SK-N-SH (cell line): Measurements from ENCODE around the gene VWC2L. TPM values are rescaled to one million over a fixed set of nuclear protein-coding genes. Genes with fewer than 3 reads are reported as not detected.

Experiments
- CTCF ChIA-PET: fragments of 300-600, 350-600 bp; formaldehyde crosslinking; extraction: SDS; loops from one replicate; lab custom pipeline; 2021; lab: Yijun Ruan, JAX
- POLR2A ChIA-PET: fragments of 350-600 bp; sonication (Branson Sonifier 250); formaldehyde crosslinking; extraction: SDS; loops from one replicate; lab custom pipeline; 2020; ENCODE audit warnings: antibody characterized with exemption, inconsistent platforms; lab: Yijun Ruan, JAX
- DNase-seq: peaks from one replicate; pipeline ENCODE4 v3.0.0; 2012
- H2AFZ ChIP-seq: fragments of 200-600 bp; sonication (generic); 2 replicates; pipeline ENCODE4 v1.8.1; 2016; ENCODE audit warnings: antibody characterized with exemption, mild to moderate bottlenecking, low read depth
- H3F3A ChIP-seq: fragments of 200-600 bp; sonication (generic); replicated peaks from 2 replicates; pipeline ENCODE3; 2016; ENCODE audit warnings: antibody characterized with exemption, mild to moderate bottlenecking; ENCODE audit not compliant: insufficient read depth
- H3K27ac ChIP-seq, 2 experiments: fragments of 200-500 bp in 1 of 2; fragments of 200-600 bp in 1 of 2; sonication (Bioruptor generic) in 1 of 2; sonication (generic), shearing (Covaris generic) in 1 of 2; 2 replicates each; pipeline versions ENCODE4 v1.5.1 to v1.6.1; 2014 to 2016; ENCODE audit warnings: low read depth in 2 of 2, inconsistent platforms in 1 of 2, low read length in 1 of 2, mild to moderate bottlenecking in 1 of 2, mixed read lengths in 1 of 2
- H3K27me3 ChIP-seq: fragments of 200-600 bp; sonication (generic), shearing (Covaris generic); 2 replicates; pipeline ENCODE4 v1.6.1; 2016; ENCODE audit warnings: mixed run types; ENCODE audit not compliant: insufficient read depth
- H3K36me3 ChIP-seq, 2 experiments: fragments of 200-500 bp in 1 of 2; fragments of 200-600 bp in 1 of 2; sonication (Bioruptor generic) in 1 of 2; sonication (generic) in 1 of 2; replicated peaks in 1 of 2; 2 replicates each; pipeline versions ENCODE3 to v1.5.1; 2014 to 2016; ENCODE audit warnings: low read length in 1 of 2, mild to moderate bottlenecking in 1 of 2; ENCODE audit not compliant: insufficient read depth in 2 of 2, control insufficient read depth in 1 of 2
- H3K4me1 ChIP-seq, 2 experiments: fragments of 200-500 bp in 1 of 2; fragments of 200-600 bp in 1 of 2; sonication (Bioruptor generic) in 1 of 2; sonication (generic), shearing (Covaris generic) in 1 of 2; 2 replicates each; pipeline versions ENCODE4 v1.5.1 to v1.6.1; 2014 to 2016; ENCODE audit warnings: low read depth in 1 of 2, low read length in 1 of 2, mixed run types in 1 of 2; ENCODE audit not compliant: insufficient read depth in 2 of 2, control insufficient read depth in 1 of 2
- H3K4me2 ChIP-seq: fragments of 200-600 bp; sonication (generic), shearing (Covaris generic); 2 replicates; pipeline ENCODE4 v1.6.1; 2017; ENCODE audit warnings: mixed run types
- H3K4me3 ChIP-seq, 2 experiments: fragments of 200-500 bp in 1 of 2; fragments of 200-600 bp in 1 of 2; sonication (Bioruptor generic) in 1 of 2; sonication (generic), shearing (Covaris generic) in 1 of 2; 2 replicates each; pipeline versions ENCODE4 v1.5.1 to v1.8.1; 2014 to 2016; ENCODE audit warnings: low read depth in 2 of 2, inconsistent platforms in 1 of 2, low read length in 1 of 2, mild to moderate bottlenecking in 1 of 2, mixed read lengths in 1 of 2, moderate library complexity in 1 of 2
- H3K79me2 ChIP-seq: fragments of 200-600 bp; sonication (generic); 2 replicates; pipeline ENCODE4 v1.8.1; 2017; ENCODE audit warnings: mild to moderate bottlenecking; ENCODE audit not compliant: insufficient read depth
- H3K9ac ChIP-seq: fragments of 200-600 bp; sonication (generic); 2 replicates; pipeline ENCODE4 v1.6.1; 2017; ENCODE audit warnings: mixed run types
- H3K9me2 ChIP-seq: fragments of 200-600 bp; sonication (generic); 2 replicates; pipeline ENCODE4 v1.6.1; 2017; ENCODE audit warnings: mixed run types
- H3K9me3 ChIP-seq: fragments of 200-600 bp; sonication (generic); 2 replicates; pipeline ENCODE4 v1.6.1; 2017; ENCODE audit warnings: mixed run types, mild to moderate bottlenecking, moderate library complexity
- H4K20me1 ChIP-seq: fragments of 200-600 bp; sonication (generic); 2 replicates; pipeline ENCODE4 v1.6.1; 2017; ENCODE audit warnings: mild to moderate bottlenecking, mixed run types; ENCODE audit not compliant: insufficient read depth
- CHD2 ChIP-seq: fragments of 150-350 bp; IDR thresholded peaks from 2 replicates; pipeline ENCODE4 v1.6.1; 2018; ENCODE audit warnings: low read length; ENCODE audit not compliant: partially characterized antibody
- ELF1 ChIP-seq: IDR thresholded peaks from 2 replicates; pipeline ENCODE4 v1.4.0; 2012
- EZH2phosphoT487 ChIP-seq: fragments of 200-600 bp; sonication (generic); IDR thresholded peaks from 2 replicates; pipeline ENCODE4 v1.6.1; 2017; ENCODE audit warnings: low read depth, mixed run types, mild to moderate bottlenecking, antibody characterized with exemption, moderate library complexity, borderline replicate concordance
- GATA2 ChIP-seq: sonication (generic); formaldehyde crosslinking; IDR thresholded peaks from 2 replicates; pipeline ENCODE4 v1.5.0; 2020; ENCODE audit warnings: mild to moderate bottlenecking, missing genetic modification reagents
- IRF3 ChIP-seq: fragments of 150-350 bp; IDR thresholded peaks from 2 replicates; pipeline ENCODE4 v1.6.1; 2016; ENCODE audit warnings: mild to moderate bottlenecking, low read depth, low read length
- PBX3 ChIP-seq: IDR thresholded peaks from 2 replicates; pipeline ENCODE4; 2012
- POLR2AphosphoS5 ChIP-seq: IDR thresholded peaks from 2 replicates; pipeline ENCODE4 v1.6.1; 2012; ENCODE audit warnings: low read depth, low read length
- RAD21 ChIP-seq: IDR thresholded peaks from 2 replicates; pipeline ENCODE4 v1.6.1; 2012; ENCODE audit warnings: mild to moderate bottlenecking, low read length
- RFX5 ChIP-seq: IDR thresholded peaks from 2 replicates; pipeline ENCODE4 v1.6.1; 2012; ENCODE audit warnings: mild to moderate bottlenecking, improper control_type of control experiment, low read length
- RXRA ChIP-seq: IDR thresholded peaks from 2 replicates; pipeline ENCODE4 v1.4.0; 2012; ENCODE audit warnings: low read depth, mild to moderate bottlenecking, borderline replicate concordance
- SIN3A ChIP-seq: IDR thresholded peaks from 2 replicates; pipeline ENCODE4 v1.6.1; 2012; ENCODE audit warnings: low read depth, mild to moderate bottlenecking, low read length, moderate library complexity, borderline replicate concordance
- SMC3 ChIP-seq: IDR thresholded peaks from 2 replicates; pipeline ENCODE4 v1.6.1; 2012; ENCODE audit warnings: low read depth, low read length, improper control_type of control experiment
- TCF12 ChIP-seq: IDR thresholded peaks from 2 replicates; pipeline ENCODE4 v1.4.0; 2012
- TEAD4 ChIP-seq: IDR thresholded peaks from 2 replicates; pipeline ENCODE4 v1.4.0; 2012; ENCODE audit warnings: mild to moderate bottlenecking, borderline replicate concordance; ENCODE audit not compliant: insufficient read depth
- YY1 ChIP-seq: IDR thresholded peaks from 2 replicates; pipeline ENCODE4 v1.4.0; 2012; ENCODE audit warnings: low read depth, mild to moderate bottlenecking
- ZBTB33 ChIP-seq: IDR thresholded peaks from 2 replicates; pipeline ENCODE4 v1.4.0; 2012; ENCODE audit warnings: low read depth, borderline replicate concordance
- WGBS: methylation state at CpG from one replicate; pipeline ENCODE4 v1.1.6; 2017; ENCODE audit warnings: low lambda C conversion rate; 5-methylcytosine and 5-hydroxymethylcytosine counted together
- polyA plus RNA-seq, 3 experiments: library from polyadenylated mRNA; depleted of rRNA; stranded (reverse); fragments of >200 nt; gene quantifications; 2 replicates each; pipeline ENCODE4 v1.2.3, GENCODE V29; 2012

Gene VWC2L
- polyA plus RNA-seq, 1 of the 3 experiments (the other 2 are of a cell fraction), result not detected

GRCh38 chr2:214547931-214548330, 137.1 kb downstream of the VWC2L start:
- no peaks in the 10 kb centered on the region for H3K27me3 ChIP-seq
- no peak for DNase-seq
- peaks cover 3% of the 10 kb centered on the region for H3F3A ChIP-seq
- no peaks in the 10 kb centered on the region for H3K4me1 ChIP-seq
- TF ChIP-seq ZBTB33, result no peak
- no peak for TF ChIP-seq SMC3
- no peak for TF ChIP-seq PBX3
- TF ChIP-seq RAD21, result no peak
- 71% methylated on average over 3 of the region's 3 CpGs for WGBS
- ChIA-PET POLR2A (no interaction called here), CTCF (no interaction called here)
- no peak overlapping the region for H3K4me3 ChIP-seq
- no peak overlapping the region for H3K27ac ChIP-seq
- H2AFZ ChIP-seq, result no peak overlapping the region
- no peaks in the 10 kb centered on the region for H4K20me1 ChIP-seq
- H3K9me3 ChIP-seq, result no peaks in the 10 kb centered on the region
- no peak overlapping the region for H3K9ac ChIP-seq
- no peak overlapping the region for H3K4me2 ChIP-seq
- no peaks in the 10 kb centered on the region for H3K36me3 ChIP-seq
- no peaks in the 10 kb centered on the region for H3K79me2 ChIP-seq
- H3K9me2 ChIP-seq, result no peaks in the 10 kb centered on the region

- no peaks in the 10 kb centered on the region for H3F3A ChIP-seq
- no peaks in the 10 kb centered on the region for H3K9me2 ChIP-seq
- WGBS, result 70% methylated on average over 2 of the region's 2 CpGs
- H3K4me1 ChIP-seq, result no peaks in the 10 kb centered on the region
- TF ChIP-seq YY1 (no peak), RFX5 (no peak), POLR2AphosphoS5 (no peak), ELF1 (no peak), TEAD4 (no peak), GATA2 (CRISPR knock-in tag) (no peak)
- H4K20me1 ChIP-seq, result no peaks in the 10 kb centered on the region
- ChIA-PET POLR2A (no interaction called here), CTCF (no interaction called here)
- no peaks in the 10 kb centered on the region for H3K79me2 ChIP-seq
- H2AFZ ChIP-seq, result no peak overlapping the region
- no peak overlapping the region for H3K9ac ChIP-seq
- DNase-seq, result no peak
- H3K9me3 ChIP-seq, result no peaks in the 10 kb centered on the region
- no peaks in the 10 kb centered on the region for H3K27me3 ChIP-seq
- no peak overlapping the region for H3K4me3 ChIP-seq
- H3K4me2 ChIP-seq, result no peak overlapping the region
- no peak overlapping the region for H3K27ac ChIP-seq
- H3K36me3 ChIP-seq, result no peaks in the 10 kb centered on the region
These were observed 139.1 kb downstream of the VWC2L start for GRCh38 chr2:214549946-214550345.

GRCh38 chr2:214550786-214551185, 139.9 kb downstream of the VWC2L start:
- no peaks in the 10 kb centered on the region for H3K27me3 ChIP-seq
- no peak overlapping the region for H3K4me3 ChIP-seq
- H4K20me1 ChIP-seq, result no peaks in the 10 kb centered on the region
- CTCF ChIA-PET, result no interaction called here
- H3K27ac ChIP-seq, result no peak overlapping the region
- H3K9ac ChIP-seq, result no peak overlapping the region
- 77% methylated on average over 3 of the region's 3 CpGs for WGBS
- no peak overlapping the region for H2AFZ ChIP-seq
- POLR2A ChIA-PET, result no interaction called here
- DNase-seq, result no peak
- H3K36me3 ChIP-seq, result no peaks in the 10 kb centered on the region
- no peaks in the 10 kb centered on the region for H3F3A ChIP-seq
- no peaks in the 10 kb centered on the region for H3K4me1 ChIP-seq
- no peaks in the 10 kb centered on the region for H3K79me2 ChIP-seq
- H3K4me2 ChIP-seq, result no peak overlapping the region
- no peaks in the 10 kb centered on the region for H3K9me3 ChIP-seq
- H3K9me2 ChIP-seq, result no peaks in the 10 kb centered on the region
- TF ChIP-seq SIN3A, result no peak
- no peak for TF ChIP-seq POLR2AphosphoS5
- TF ChIP-seq EZH2phosphoT487, result no peak
- TF ChIP-seq IRF3, result no peak
- TF ChIP-seq TCF12, result no peak
- no peak for TF ChIP-seq RXRA
- TF ChIP-seq SMC3, result no peak
- TF ChIP-seq PBX3, result no peak
- TF ChIP-seq CHD2, result no peak
- no peak for TF ChIP-seq RFX5
- TF ChIP-seq GATA2 (CRISPR knock-in tag), result no peak
